GDM1 (cell line): ENCODE measurements around the gene SOX21.
"Not testable (repeated sequence)": the region's sequence is repeated elsewhere in the genome, so short reads cannot be mapped to it uniquely, and the experiment has no call there.

ENCODE experiments used
- DNase-seq: peaks from one replicate; lab custom pipeline; 2025; lab: John Stamatoyannopoulos, UW

Gene SOX21

GRCh38 chr13:94712287-94712811 is at the start of gene SOX21:
Gene SOX21 (minus strand): TSS chr13:94712545. CDS start chr13:94712049, 496 bp downstream.
- DNase-seq, result no peak

GRCh38 chr13:94761407-94761806 is 49.1 kb upstream of the SOX21 start:
- no peak for DNase-seq

GRCh38 chr13:94759120-94759728 is 46.9 kb upstream of the SOX21 start:
- DNase-seq, result no peak

- DNase-seq, result no peak
Measured at GRCh38 chr13:94758436-94758960, 46.2 kb upstream of the SOX21 start.

GRCh38 chr13:94753327-94753726 is 41.0 kb upstream of the SOX21 start:
- no peak for DNase-seq

GRCh38 chr13:94749162-94749561 is 36.8 kb upstream of the SOX21 start:
- DNase-seq, result no peak

GRCh38 chr13:94739235-94739634 is 26.9 kb upstream of the SOX21 start:
- no peak for DNase-seq

GRCh38 chr13:94731028-94731427 is 18.7 kb upstream of the SOX21 start:
- no peak for DNase-seq

- not testable (repeated sequence) for DNase-seq
Measured at GRCh38 chr13:94729941-94730340, 17.6 kb upstream of the SOX21 start.

GRCh38 chr13:94726425-94726824 is 14.1 kb upstream of the SOX21 start:
- no peak for DNase-seq

- no peak for DNase-seq
Measured at GRCh38 chr13:94722609-94723345, 10.4 kb upstream of the SOX21 start.

GRCh38 chr13:94718697-94719096 is 6.4 kb upstream of the SOX21 start:
- DNase-seq, result not testable (repeated sequence)

GRCh38 chr13:94717916-94718315 is 5.6 kb upstream of the SOX21 start:
- no peak for DNase-seq

GRCh38 chr13:94716016-94716415 is 3.7 kb upstream of the SOX21 start:
- DNase-seq, result no peak

GRCh38 chr13:94713561-94714182 is 1.3 kb upstream of the SOX21 start:
- DNase-seq, result no peak

GRCh38 chr13:94712812-94713560 is 641 bp upstream of the SOX21 start:
- DNase-seq, result no peak

- no peak for DNase-seq
Measured at GRCh38 chr13:94711561-94712286, 621 bp downstream of the SOX21 start.

GRCh38 chr13:94710881-94711560 is 1.3 kb downstream of the SOX21 start:
- DNase-seq, result no peak

- DNase-seq, result no peak
Measured at GRCh38 chr13:94710065-94710781, 2.1 kb downstream of the SOX21 start.
